AML-193 (cell line): ENCODE data around the gene GDPD3.
"Not testable (repeated sequence)": the region's sequence is repeated elsewhere in the genome, so short reads cannot be mapped to it uniquely, and the experiment has no call there.

Source experiments
- DNase-seq, 2 experiments: peaks; one replicate each; lab custom pipeline; 2025; lab: John Stamatoyannopoulos, UW

GDPD3 gene, protein sequence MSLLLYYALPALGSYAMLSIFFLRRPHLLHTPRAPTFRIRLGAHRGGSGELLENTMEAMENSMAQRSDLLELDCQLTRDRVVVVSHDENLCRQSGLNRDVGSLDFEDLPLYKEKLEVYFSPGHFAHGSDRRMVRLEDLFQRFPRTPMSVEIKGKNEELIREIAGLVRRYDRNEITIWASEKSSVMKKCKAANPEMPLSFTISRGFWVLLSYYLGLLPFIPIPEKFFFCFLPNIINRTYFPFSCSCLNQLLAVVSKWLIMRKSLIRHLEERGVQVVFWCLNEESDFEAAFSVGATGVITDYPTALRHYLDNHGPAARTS

DNA sequence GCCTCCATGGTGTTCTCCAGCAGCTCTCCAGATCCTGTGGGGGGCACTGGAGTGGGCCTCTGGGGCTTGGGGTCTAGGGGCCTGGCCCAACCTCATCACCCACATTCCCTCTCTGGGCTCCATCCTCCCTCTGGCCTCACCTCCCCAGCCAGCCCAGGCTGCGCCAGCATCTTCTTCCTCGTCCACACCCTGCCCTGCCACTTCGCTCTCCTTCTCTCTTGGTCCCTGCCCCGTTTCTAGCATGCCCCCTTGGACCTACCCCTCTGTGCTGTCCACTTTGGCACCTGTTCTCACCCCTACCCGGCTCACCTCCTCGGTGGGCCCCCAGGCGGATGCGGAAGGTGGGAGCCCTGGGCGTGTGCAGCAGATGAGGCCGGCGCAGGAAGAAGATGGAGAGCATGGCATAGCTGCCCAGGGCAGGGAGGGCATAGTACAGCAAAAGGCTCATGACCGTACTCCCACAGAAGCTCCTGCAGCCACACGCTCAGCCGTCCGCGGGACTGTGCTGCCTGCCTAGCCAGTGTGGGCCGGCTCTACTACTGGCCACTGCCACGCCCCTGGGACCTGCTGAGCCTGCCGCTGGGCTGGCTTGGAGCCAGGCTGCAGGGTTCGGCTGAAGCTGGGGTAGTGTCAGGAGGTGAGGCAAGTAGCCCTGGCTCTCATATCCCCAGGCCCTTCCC is at the start of gene GDPD3:
Gene GDPD3, minus strand, starts transcription at position 507 of the 680 bp plus-strand sequence. Its CDS starts 59 bp downstream, at position 448.
- DNase-seq: no peak

DNA sequence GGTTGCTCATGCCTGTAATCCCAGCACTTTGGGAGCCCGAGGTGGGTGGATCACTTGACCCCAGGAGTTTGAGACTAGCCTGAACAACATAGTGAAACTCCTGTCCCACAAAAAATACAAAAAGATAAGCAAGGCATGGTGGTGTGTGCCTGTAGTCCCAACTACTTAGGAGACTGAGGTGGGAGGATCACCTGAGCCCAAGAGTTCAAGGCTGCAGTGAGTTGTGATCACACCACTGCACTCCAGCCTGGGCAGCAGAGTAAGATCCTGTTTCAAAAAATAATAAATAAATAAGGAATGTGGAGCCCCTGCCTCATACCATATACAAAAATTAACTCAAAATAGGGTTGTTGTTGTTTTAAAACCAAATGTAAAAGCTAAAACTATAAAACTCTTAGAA is 43.9 kb upstream of the GDPD3 start:
- no peak for DNase-seq

DNA sequence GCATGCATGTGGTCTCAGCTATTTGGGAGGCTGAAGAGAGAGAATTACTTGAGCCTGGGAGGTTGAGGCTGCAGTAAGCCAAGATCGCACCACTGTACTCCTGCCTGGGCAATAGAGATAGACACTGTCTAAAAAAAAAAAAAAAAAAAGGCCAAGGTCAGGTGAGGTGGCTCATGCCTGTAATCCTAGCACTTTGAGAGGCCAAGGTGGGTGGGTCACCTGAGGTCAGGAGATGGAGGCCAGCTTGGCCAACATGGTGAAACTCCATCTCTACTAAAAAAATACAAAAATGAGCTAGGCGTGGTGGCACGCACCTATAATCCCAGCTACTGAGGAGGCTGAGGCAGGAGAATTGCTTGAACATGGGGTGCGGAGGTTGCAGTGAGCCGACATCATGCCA is 41.9 kb upstream of the GDPD3 start:
- DNase-seq: no peak

DNA sequence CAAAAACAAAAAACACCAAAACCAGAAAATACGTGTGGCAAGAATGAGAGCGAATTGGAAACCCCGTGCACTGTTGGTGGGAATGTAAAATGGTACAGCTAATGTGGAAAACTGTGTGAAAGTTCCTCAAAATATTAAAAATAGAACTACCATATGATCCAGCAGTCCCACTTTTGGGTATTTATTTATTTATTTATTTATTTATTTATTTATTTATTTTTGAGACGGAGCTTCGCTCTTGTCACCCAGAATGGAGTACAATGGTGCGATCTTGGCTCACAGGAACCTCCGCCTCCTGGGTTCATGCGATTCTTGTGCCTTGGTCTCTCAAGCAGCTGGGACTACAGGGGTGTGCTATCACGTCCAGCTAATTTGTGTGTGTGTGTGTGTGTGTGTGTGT is 39.2 kb upstream of the GDPD3 start:
- no peak for DNase-seq

DNA sequence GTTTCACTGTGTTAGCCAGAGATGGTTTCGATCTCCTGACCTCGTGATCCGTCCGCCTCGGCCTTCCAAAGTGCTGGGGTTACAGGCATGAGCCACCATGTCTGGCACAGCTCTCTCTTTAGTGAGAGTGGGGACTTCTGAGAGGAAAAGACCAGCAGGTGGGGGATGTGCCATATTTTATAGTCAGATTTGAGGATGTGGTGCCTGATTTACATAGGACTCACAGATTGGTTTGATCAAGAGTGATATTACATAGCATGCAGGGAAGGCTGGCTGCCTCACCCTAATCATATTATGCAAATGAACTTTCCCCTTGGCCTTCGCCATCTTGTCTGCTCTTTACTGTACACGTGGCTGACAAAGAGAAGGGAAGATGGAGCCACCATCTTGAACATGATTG is 37.8 kb upstream of the GDPD3 start:
- no peak for DNase-seq

DNA sequence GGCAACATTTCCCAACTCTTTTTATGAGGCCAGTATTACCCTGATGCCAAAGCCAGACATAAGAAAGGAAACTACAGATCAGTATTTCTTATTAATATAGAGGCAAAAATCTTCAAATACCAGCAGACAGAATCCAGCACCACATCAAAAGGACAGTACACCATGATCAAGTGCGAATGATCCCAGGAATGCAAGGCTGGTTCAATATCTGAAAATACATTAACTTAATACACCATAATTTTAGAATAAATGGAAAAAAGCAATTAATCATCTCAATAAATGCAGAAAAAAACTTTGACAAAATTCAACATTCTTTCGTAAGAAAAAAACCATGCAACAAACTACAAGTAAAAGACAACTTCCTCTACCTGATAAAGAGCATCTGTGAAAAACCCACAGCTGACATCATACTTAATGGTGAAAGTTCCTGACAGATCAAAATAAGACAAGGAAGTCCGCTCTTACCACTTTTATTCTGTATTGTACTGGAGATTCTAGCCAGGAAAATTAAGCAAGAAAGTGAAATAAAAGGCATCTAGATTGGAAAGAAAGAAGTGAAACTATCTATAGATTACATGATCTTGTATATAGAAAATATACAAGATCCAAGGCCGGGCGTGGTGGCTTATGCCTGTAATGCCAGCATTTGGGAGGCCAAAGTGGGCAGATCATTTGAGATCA is 36.1 kb upstream of the GDPD3 start:
- no peak for DNase-seq

DNA sequence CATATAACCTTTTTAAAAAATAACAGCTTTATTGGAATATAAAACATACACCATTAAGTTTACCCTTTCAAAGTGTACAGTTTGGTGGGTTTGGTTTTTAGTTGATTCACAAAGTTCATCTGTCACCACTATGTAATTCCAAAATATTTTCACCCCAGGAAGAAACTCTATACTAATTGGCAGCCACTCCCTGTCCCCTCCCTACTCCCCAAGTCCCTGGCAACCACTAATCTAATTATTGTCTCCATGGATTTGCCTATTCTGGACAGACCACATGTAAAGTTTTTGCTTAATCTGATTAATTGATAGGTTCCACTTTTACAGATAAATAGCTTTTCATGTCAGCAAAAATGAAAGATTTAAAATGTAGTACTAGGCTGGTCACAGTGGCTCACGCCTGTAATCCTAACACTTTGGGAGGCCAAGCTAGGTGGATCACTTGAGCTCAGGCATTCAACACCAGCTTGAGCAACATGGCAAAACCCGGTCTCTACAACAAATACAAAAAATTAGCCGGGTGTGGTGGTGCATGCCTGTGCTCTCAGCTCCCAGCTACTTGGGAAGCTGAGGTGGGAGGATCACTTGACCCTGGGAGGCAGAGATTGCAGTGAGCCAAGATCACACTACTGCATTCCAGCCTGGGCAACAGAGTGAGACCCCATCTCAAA is 34.6 kb upstream of the GDPD3 start:
- DNase-seq: no peak

DNA sequence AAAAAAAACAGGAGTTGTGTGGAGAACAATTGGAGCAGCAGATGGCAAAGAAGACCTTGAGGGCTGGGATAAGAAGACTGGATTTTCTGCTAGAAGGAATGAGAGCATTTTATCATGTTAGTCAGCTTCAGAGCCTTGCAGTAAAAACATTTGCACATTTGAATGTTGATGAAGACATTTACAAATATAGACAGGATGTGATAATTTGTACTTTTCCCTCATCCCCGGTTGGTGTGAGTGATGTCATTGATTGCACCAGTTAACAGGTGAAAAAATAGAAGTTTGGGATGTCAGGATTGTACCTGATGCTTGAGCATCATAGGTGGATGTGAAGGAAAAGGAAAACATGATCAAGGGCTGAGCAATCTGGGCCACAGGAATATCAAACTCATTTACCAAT is 32.3 kb upstream of the GDPD3 start:
- DNase-seq: no peak

DNA sequence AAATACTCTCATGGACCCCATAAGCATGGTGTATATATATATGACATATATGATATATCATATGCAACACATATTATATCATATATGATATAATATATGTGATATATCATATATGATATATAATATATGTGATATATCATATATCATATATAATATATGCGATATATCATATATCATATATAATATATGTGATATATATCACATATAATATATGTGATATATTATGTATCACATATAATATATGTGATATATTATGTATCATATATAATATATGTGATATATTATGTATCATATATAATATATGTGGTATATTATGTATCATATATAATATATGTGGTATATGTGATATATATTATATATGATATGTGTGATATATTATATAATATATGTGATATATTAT is 31.6 kb upstream of the GDPD3 start:
- no peak for DNase-seq

DNA sequence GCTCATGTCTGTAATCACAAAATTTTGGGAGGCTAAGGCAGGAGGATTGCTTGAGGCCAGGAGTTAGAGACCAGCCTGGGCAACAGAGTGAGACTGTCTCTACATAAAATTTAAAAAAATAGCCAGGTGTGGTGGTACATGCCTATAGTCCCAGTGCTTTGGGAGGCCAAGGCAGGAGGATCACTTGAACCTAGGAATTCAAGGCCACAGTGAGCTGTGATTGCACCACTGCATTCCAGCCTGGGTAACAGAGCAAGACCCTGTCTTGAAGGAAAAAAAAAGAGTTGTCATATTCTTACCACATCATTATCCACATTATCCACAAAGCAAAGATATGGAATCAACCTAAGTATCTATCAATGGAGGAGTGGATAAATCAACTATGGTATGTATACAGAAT is 30.7 kb upstream of the GDPD3 start:
- no peak for DNase-seq

DNA sequence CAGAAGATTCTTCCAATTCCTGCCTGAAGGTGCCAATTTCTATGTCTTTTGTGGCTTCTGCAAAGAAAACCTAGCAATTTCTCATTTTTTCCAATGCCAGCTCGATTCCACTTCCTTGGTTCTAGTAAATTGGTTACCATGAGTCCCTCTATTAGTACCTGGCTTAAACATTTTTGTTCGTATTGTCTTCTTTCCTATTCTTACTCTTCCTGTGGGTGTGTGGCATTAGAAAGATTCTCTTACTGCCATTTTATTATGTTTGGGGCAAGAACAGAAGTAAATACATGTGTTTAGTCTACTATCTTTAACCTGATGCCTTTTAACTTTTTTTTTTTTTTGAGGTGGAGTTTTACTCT is 30.0 kb upstream of the GDPD3 start:
- no peak for DNase-seq

DNA sequence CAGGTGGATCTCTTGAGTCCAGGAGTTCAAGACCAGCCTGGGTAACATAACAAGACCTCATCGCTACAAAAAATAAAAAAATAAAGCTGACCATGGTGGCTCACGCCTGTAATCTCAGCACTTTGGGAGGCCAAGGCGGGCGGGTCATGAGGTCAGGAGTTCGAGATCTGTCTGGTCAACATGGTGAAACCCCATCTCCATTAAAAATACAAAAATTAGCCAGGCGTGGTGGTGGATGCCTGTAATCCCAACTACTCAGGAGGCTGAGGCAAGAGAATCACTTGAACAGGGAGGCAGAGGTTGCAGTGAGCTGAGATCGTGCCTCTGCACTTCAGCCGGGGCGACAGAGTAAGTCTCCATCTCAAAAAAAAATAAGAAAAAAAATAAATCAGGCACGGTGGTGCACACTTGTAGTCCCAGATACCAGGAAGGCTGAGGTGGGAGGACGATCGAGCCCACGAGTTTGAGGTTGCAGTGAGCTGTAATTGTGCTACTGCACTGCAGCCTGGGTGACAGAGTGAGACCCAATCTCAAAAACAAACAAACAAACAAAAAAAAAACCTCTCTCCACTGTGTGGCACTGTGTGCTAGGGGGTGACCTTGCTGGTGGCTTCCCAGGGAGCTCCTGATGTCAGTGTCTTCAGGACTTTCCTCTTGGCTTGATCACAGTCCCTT is 29.5 kb upstream of the GDPD3 start:
- peak in 1 of 2 experiments; percentile 29 for DNase-seq

DNA sequence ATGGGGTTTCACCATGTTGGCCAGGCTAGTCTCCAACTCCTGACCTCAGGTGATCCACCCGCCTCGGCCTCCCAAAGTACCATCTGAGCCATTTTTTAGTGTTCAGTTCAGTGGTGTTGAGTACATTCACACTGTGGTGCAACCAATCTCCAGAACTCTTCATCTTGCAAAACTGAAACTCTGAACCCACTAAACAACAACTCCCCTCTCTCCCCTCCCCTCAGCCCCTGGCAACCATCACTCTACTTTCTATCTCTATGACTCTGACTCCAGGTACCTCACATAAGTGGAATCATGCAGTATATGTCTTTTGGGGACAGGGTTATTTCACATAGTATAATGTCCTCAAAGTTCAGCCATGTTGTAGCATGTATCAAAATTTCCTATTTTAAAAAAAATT is 28.4 kb upstream of the GDPD3 start:
- no peak for DNase-seq

DNA sequence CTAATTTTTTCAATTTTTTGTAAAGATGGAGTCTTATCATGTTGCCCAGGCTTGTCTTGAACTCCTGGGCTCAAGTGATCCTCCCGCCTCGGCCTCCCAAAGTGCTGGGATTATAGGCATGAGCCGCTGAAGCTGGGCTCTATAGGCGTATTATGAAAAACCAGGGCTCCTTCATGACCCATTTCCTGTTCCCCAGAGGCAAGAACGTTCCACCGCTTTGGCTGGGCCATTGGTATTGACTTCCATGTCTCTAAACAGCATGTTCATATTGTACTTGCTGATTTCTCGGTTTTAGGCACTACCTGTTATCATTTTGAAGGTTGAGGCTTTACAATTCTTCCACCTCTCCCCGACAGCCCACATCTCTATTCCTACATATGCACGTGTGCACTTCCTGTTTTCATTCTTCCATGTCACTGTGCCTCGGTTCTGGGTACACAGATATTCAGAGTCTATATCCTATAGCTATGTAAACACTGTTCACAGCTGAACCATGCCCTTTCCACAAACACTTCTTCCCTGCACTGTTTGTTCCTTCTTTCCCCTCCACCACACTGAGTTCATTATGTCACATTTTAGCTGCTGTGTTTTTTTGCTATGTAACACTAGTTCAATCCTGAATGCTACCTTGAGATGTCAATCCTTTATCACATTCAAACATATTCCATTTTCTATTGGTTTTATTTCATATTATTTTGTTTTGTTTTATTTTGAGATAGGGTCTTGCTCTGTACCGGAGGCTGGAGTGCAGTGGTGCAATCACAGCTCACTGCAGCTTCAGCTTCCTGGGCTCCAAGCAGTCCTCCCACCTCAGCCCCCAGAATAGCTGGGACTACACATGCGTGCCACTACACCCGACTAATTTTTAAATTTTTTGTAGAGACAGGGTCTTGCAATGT is 26.5 kb upstream of the GDPD3 start:
- DNase-seq: no peak

DNA sequence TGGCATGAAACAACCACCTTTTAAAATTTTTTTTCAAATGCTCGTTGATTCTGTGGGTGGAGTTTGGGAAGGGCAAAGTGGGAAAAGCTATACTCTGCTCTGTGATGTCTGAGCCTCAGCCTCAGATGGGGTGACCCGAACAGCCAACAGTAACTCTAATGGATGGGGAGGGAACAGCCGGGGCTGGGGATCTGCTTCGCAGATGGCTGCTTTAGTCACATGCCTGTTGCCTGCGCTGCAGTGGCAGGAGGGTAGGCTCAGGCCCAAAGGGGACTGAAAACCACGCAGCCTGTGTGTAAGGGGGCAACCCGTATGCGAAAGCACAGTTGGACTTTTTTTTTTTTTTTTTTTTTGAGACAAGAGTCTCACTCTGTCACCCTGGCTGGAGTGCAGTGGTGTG is 24.6 kb upstream of the GDPD3 start:
- no peak for DNase-seq

DNA sequence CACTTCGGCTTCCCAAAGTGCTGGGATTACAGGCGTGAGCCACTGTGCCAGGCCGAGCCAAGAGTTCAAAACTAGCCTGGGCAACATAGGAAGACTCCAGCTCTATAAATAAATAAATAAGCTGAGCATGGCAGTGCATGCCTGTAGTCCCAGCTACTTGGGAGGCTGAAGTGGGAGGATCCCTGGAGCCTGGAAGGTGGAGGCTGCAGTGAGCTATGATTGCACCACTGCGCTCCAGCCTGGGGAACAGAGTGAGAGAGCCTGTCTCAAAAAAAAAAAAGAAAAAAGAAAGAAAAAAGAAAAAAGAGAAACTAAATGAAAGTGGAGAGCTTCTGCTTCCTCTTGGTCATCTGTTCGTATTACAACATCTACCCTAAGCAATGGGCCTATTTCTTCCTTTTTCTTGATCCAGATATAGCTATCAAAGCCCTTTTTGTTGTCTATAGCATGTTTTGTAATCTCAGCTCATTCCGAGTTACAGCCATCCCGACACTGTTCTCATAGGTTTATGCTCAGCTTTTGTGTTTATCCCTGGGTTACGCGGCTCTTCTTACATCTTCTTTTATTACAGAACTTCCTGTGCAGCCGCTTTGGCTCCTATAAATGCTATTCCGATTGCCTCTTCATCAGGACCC is 23.8 kb upstream of the GDPD3 start:
- peak; percentile 79 to 80 for DNase-seq

DNA sequence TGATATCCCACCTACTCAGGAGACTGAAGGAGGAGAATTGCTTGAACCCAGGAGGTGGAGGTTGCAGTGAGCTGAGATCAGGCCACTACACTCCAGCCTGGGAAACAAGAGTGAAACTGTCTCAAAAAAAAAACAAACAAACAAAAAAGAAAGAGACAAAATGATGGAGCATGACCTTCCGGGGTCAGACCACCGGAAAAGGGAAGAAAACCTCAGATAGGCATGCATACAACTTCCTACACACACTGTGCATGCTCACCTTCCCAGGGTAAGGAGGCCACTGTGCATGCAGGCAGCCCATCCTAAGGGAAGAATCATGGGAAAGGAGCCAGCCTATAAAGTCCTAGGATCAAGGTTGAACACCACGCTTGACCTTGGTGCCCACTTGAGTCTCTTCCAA is 19.3 kb upstream of the GDPD3 start:
- DNase-seq: no peak

DNA sequence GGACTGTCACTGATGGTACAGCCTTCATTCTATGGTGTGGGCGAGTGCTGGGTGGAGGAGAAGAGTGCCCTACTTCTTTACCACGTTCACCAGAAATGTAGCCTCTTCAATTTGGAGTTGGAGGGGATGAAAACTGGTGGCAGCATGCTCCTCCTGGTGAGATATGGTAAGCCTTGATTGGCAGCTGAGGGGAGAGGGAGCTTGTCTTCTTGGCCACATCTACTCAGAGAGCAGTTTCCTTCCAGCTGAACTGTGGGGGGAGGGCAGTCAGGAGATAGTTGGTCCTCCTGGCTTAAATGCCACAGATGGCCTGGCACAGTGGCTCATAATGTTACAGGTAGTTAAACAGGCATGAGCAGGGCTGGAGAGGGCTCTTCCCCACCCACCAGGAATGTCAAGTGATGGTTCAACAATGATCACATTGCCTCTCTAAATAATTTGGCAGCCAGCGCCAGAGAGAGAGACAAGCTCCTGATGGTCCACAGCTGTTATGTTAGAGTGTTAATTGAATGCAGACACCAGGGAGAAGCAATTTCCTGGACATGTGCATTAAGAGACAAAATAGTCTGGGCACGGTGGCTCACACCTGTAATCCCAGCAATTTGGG is 18.6 kb upstream of the GDPD3 start:
- no peak for DNase-seq

DNA sequence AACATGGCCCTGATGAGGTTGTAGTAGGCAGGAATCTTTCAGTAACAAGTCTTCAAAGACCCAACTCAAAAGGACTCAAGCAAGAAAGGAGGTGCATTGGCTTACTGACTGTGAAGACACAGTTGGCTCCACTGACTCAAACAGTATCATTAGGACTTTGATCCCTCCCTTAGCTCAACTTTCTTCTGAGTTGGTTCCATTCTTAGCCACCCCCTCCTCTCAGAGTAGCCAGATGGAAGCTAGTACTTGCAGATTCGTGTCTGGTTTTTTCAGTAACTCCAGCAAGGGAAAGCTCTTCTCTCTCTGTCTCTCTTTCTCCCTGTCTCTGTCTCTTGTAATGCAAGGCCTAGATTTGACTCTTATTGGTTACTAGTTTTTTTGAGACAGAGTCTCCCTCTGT is 14.7 kb upstream of the GDPD3 start:
- no peak for DNase-seq

DNA sequence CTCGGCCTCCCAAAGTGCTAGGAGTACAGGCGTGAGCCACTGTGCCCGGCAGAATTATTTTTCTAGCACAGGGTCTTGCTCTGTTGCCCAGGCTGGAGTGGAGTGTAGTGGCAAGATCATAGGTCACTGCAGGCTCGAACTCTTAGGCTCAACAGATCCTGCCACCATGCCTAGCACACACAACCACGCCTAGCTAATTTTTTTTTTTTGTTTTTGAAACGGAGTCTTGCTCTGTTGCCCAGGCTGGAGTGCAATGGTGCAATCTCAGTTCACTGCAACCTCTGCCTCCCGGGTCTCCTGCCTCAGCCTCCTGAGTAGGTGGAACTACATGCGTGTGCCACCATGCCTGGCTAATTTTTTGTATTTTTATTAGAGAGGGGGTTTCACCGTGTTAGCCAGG is 12.4 kb upstream of the GDPD3 start:
- not testable (repeated sequence) for DNase-seq
